Measurements from ENCODE around the gene NDUFS7. TPM values are rescaled to one million over a fixed set of nuclear protein-coding genes. Genes with fewer than 3 reads are reported as not detected.
"Not testable (repeated sequence)": the region's sequence is repeated elsewhere in the genome, so short reads cannot be mapped to it uniquely, and the experiment has no call there.

Gene NDUFS7
- total RNA-seq, 1 donor = 46.0 TPM

DNA sequence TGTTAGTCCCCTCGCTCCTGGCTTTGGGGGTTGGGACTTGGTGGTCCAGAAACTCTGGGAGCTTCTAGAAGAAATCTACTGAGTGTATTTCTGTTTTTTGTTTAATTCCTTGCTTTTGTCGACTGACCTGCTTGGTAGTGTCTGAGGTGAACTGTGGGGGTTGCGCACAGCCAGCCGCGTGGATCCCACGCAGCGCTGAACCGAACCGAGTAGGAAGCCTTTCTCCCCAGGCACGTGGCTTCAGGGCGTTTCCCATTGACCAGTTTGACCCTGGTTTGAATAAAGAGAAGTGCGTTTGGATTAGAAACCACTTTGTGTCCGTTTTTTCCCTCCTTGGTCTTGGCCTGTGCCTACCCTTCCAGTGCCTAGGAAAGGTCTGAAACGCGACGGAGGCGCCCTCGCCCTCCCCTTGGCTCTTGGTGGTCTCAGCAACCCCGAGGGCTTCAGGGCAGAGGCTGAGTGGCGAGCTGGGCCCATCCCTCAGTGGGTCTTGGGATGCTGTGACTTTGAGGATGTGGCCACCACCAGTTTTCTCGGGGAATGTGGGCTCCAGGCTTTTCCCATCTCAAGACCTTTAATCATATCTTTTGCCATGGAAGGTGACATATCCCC, 51.8 kb downstream of the NDUFS7 start:
- Histone ChIP-seq H3K4me2 (ENCODE audit: insufficient read depth, low read length) (no peak overlapping the region), H2AFZ (ENCODE audit: low read length) (no peak overlapping the region), H3K79me2 (ENCODE audit: insufficient read depth, low read length) (peaks cover 40% of the 10 kb centered on the region), H3K27ac (ENCODE audit: low read depth, low read length) (no peak overlapping the region), H3K9me3 (ENCODE audit: low read depth, low read length) (no peaks in the 10 kb centered on the region), H3K27me3 (ENCODE audit: insufficient read depth, low read length) (no peaks in the 10 kb centered on the region), H3K4me3 (ENCODE audit: insufficient read depth, low read length) (no peak overlapping the region), H4K20me1 (ENCODE audit: insufficient read depth, low read length) (peaks cover 37% of the 10 kb centered on the region), H3K4me1 (ENCODE audit: insufficient read depth, low read length) (peaks cover 12% of the 10 kb centered on the region), H3K36me3 (ENCODE audit: insufficient read depth, low read length) (peaks cover 41% of the 10 kb centered on the region)
- TF ChIP-seq CTCF (IDR thresholded peaks at IDR 0.05; ENCODE audit: extremely low read depth, low read depth, low read length) = no peak
- no peak for DNase-seq (ENCODE audit: insufficient read length, low spot score, missing footprints)

DNA sequence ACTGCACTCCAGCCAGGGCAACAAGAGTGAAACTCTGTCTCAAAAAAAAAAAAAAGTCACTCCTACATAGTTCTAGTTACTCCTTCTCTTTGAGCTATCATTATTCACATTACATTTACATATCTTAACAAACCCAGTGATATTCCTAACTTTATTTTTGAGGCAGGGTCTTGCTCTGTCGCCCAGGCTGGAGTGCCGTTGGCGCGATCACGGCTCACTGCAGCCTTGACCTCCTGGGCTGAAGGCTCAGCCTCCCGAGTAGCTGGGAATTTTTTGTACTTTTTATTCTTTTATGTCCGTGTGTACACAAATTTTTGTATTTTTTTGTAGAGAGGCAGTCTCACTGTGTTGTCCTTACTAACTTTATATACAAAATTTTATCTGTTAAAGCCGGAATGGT, 53.9 kb downstream of the NDUFS7 start:
- DNase-seq (ENCODE audit: insufficient read length, low spot score, missing footprints) = no peak
- Histone ChIP-seq H3K9me3 (ENCODE audit: low read depth, low read length) (no peaks in the 10 kb centered on the region), H3K27me3 (ENCODE audit: insufficient read depth, low read length) (no peaks in the 10 kb centered on the region), H2AFZ (ENCODE audit: low read length) (peak overlapping the region; percentile 77), H3K4me3 (ENCODE audit: insufficient read depth, low read length) (peak overlapping the region; percentile 98), H3K79me2 (ENCODE audit: insufficient read depth, low read length) (peaks cover 48% of the 10 kb centered on the region), H3K4me2 (ENCODE audit: insufficient read depth, low read length) (peak overlapping the region; percentile 72), H4K20me1 (ENCODE audit: insufficient read depth, low read length) (peaks cover 54% of the 10 kb centered on the region), H3K36me3 (ENCODE audit: insufficient read depth, low read length) (peaks cover 51% of the 10 kb centered on the region), H3K27ac (ENCODE audit: low read depth, low read length) (peak overlapping the region; percentile 60), H3K4me1 (ENCODE audit: insufficient read depth, low read length) (peaks cover 12% of the 10 kb centered on the region)
- no peak for TF ChIP-seq CTCF (IDR thresholded peaks at IDR 0.05; ENCODE audit: extremely low read depth, low read depth, low read length)

DNA sequence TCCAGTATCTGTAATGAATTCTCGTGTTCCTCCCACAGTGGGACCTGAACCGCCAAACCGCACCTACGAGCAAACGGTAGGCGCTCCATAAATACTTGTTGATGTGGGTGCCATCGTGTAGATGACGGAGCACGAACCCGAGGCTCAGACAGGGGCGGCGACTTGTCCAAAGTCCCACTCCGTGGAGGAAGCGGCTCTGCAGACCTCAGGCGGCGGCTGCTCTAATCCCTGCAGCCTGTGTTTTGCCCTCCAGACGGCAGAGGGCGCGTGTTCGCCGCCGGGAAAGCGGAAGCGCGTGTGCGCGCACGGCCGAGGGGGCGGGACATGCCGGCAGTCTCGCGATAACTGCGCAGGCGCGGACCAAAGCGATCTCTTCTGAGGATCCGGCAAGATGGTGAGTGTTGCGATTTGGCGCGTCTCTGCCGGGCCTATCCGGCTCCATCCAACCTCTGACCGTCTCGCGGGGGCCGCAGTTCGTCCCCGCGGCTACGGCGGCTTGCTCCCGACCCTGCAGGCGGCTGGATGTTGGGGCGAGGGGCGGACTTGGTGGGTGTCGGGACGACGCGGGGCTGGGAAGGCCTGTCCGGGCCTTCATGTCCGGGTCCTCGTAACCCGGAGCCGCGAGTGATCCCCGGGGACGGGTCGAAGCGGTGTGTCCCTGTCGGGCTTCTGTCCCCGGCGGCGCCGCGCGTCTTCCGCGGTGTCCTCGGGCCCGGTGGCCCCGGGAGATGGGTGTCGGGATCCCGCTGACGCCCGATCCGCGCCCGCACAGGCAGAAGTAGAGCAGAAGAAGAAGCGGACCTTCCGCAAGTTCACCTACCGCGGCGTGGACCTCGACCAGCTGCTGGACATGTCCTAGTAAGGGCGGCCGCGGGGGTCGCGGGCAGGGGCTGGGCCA, 54.6 kb downstream of the NDUFS7 start, which contains the start of gene RPS15:
TSS of gene RPS15 (plus strand) at position 362 of the 898 bp plus-strand sequence. CDS start at position 392, 30 bp downstream.
- Histone ChIP-seq H3K4me2 (ENCODE audit: insufficient read depth, low read length) (peak within 1 kb of the TSS; percentile 92), H3K4me1 (ENCODE audit: insufficient read depth, low read length) (peaks cover 12% of the 10 kb centered on the region), H3K27me3 (ENCODE audit: insufficient read depth, low read length) (no peaks in the 10 kb centered on the region), H3K4me3 (ENCODE audit: insufficient read depth, low read length) (peak within 1 kb of the TSS; percentile 98), H3K36me3 (ENCODE audit: insufficient read depth, low read length) (peaks cover 52% of the 10 kb centered on the region), H3K27ac (ENCODE audit: low read depth, low read length) (peak within 1 kb of the TSS; percentile 91), H2AFZ (ENCODE audit: low read length) (peak within 1 kb of the TSS; percentile 77), H3K9me3 (ENCODE audit: low read depth, low read length) (no peaks in the 10 kb centered on the region), H3K79me2 (ENCODE audit: insufficient read depth, low read length) (peaks cover 43% of the 10 kb centered on the region), H4K20me1 (ENCODE audit: insufficient read depth, low read length) (peaks cover 60% of the 10 kb centered on the region)
- peak; percentile 88 for TF ChIP-seq CTCF (IDR thresholded peaks at IDR 0.05; ENCODE audit: extremely low read depth, low read depth, low read length)
- DNase-seq (ENCODE audit: insufficient read length, low spot score, missing footprints) = peak; percentile 100

GRCh38 chr19:1438933-1439354, 55.2 kb downstream of the NDUFS7 start:
- Histone ChIP-seq H3K27ac (ENCODE audit: low read depth, low read length) (peak overlapping the region; percentile 91), H3K9me3 (ENCODE audit: low read depth, low read length) (no peaks in the 10 kb centered on the region), H3K27me3 (ENCODE audit: insufficient read depth, low read length) (no peaks in the 10 kb centered on the region), H3K79me2 (ENCODE audit: insufficient read depth, low read length) (peaks cover 40% of the 10 kb centered on the region), H3K4me2 (ENCODE audit: insufficient read depth, low read length) (peak overlapping the region; percentile 92), H2AFZ (ENCODE audit: low read length) (no peak overlapping the region), H3K4me1 (ENCODE audit: insufficient read depth, low read length) (peaks cover 12% of the 10 kb centered on the region), H3K36me3 (ENCODE audit: insufficient read depth, low read length) (peaks cover 49% of the 10 kb centered on the region), H3K4me3 (ENCODE audit: insufficient read depth, low read length) (peak overlapping the region; percentile 98), H4K20me1 (ENCODE audit: insufficient read depth, low read length) (peaks cover 57% of the 10 kb centered on the region)
- DNase-seq (ENCODE audit: insufficient read length, low spot score, missing footprints) = peak; percentile 88
- TF ChIP-seq CTCF (IDR thresholded peaks at IDR 0.05; ENCODE audit: extremely low read depth, low read depth, low read length) = no peak

DNA sequence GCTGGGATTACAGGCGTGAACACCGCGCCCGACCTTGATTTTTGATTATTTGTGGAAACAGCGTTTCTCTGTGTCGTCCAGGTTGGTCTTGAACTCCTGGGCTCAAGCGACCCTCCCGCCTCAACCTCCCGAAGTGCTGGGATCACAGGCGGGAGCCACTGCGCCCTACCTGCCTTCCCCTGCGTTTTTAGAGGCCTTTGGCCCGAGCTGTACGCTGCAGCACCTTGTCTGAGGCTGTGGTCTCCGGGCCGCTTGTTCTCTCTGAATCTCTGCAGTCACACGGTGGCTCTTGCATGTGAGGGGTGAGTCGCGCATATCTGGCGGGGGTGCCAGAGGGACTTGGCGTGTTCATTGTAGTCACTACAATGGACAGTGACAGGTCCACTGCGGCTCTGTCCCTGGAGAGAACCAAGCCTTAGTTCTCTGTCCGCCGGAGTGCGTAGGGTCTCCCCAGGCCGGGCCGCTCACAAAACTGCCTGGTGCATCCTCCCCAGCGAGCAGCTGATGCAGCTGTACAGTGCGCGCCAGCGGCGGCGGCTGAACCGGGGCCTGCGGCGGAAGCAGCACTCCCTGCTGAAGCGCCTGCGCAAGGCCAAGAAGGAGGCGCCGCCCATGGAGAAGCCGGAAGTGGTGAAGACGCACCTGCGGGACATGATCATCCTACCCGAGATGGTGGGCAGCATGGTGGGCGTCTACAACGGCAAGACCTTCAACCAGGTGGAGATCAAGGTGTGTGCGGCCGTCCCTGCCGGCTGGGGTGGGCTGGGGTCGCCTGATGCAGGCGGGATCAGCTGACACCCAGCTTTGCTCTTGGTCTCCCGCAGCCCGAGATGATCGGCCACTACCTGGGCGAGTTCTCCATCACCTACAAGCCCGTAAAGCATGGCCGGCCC, 56.1 kb downstream of the NDUFS7 start:
- Histone ChIP-seq H3K36me3 (ENCODE audit: insufficient read depth, low read length) (peaks cover 44% of the 10 kb centered on the region), H4K20me1 (ENCODE audit: insufficient read depth, low read length) (peaks cover 62% of the 10 kb centered on the region), H3K4me1 (ENCODE audit: insufficient read depth, low read length) (peaks cover 12% of the 10 kb centered on the region), H3K27ac (ENCODE audit: low read depth, low read length) (peak overlapping the region; percentile 91), H3K79me2 (ENCODE audit: insufficient read depth, low read length) (peaks cover 38% of the 10 kb centered on the region), H3K4me3 (ENCODE audit: insufficient read depth, low read length) (peak overlapping the region; percentile 98), H3K4me2 (ENCODE audit: insufficient read depth, low read length) (peak overlapping the region; percentile 92)
- peak; percentile 95 for DNase-seq (ENCODE audit: insufficient read length, low spot score, missing footprints)
- not testable (repeated sequence) for H2AFZ ChIP-seq (ENCODE audit: low read length); H3K27me3 ChIP-seq (ENCODE audit: insufficient read depth, low read length); H3K9me3 ChIP-seq (ENCODE audit: low read depth, low read length)

Measured in osteoblast (primary cell).